Adrenal gland (tissue), 5 donors: ENCODE measurements around the gene TRIB2.

ENCODE experiments used
- CTCF ChIP-seq, 6 experiments: fragments of 450-650 bp in 4 of 6; fragments of 200-600 bp in 2 of 6; sonication (generic) in 1 of 6; IDR thresholded peaks; 1 replicate in 5 of 6; 2 replicates in 1 of 6; pipeline versions ENCODE4 v1.5.1 to v1.8.0; 2016 to 2021; ENCODE audit warnings: antibody characterized with exemption in 6 of 6, mild to moderate bottlenecking in 2 of 6, moderate library complexity in 1 of 6
- POLR2A ChIP-seq, 2 donors: fragments of 450-650 bp; IDR thresholded peaks; one replicate each; pipeline ENCODE4 v1.6.1; 2017; ENCODE audit warnings: antibody characterized with exemption in 2 of 2, mild to moderate bottlenecking in 2 of 2, moderate library complexity in 1 of 2
- donor health status: DM: no; HTN: no; CAD: no.

GRCh38 chr2:12711339-12711738 lies 5.4 kb upstream of the TRIB2 start:
- TF ChIP-seq CTCF (IDR thresholded peaks at IDR 0.05) (no peak), POLR2A (IDR thresholded peaks at IDR 0.05) (no peak)
